HepG2 (cell line): ENCODE measurements around the gene MTFP1. TPM values are rescaled to one million over a fixed set of nuclear protein-coding genes. Genes with fewer than 3 reads are reported as not detected.

Experiments used
- ERF ChIP-seq: IDR thresholded peaks from 2 replicates; pipeline ENCODE4 v1.6.1; 2018; ENCODE audit warnings: missing biosample characterization, missing genetic modification reagents
- HIVEP1 ChIP-seq: sonication (generic); formaldehyde crosslinking; IDR thresholded peaks from 2 replicates; pipeline ENCODE4 v1.4.0; 2020; ENCODE audit warnings: mild to moderate bottlenecking, missing genetic modification reagents
- MZF1 ChIP-seq: sonication (generic); formaldehyde crosslinking; IDR thresholded peaks from 2 replicates; pipeline ENCODE4 v1.8.1; 2023; ENCODE audit warnings: mild to moderate bottlenecking, missing genetic modification reagents, borderline replicate concordance
- NFKB2 ChIP-seq: sonication (generic); formaldehyde crosslinking; IDR thresholded peaks from 2 replicates; pipeline ENCODE4 v1.4.0; 2020; ENCODE audit warnings: missing genetic modification reagents, borderline replicate concordance
- NR3C1 ChIP-seq: sonication (generic); formaldehyde crosslinking; IDR thresholded peaks from 2 replicates; pipeline ENCODE4 v1.4.0; 2020; ENCODE audit warnings: missing genetic modification reagents
- PAX8 ChIP-seq: sonication (generic); formaldehyde crosslinking; IDR thresholded peaks from 2 replicates; pipeline ENCODE4 v1.8.0; 2022; ENCODE audit warnings: mild to moderate bottlenecking, missing genetic modification reagents, borderline replicate concordance
- RAD51 ChIP-seq: fragments of 450-650 bp; IDR thresholded peaks from 2 replicates; pipeline ENCODE4 v1.6.1; 2016; ENCODE audit warnings: borderline replicate concordance
- RCOR2 ChIP-seq: IDR thresholded peaks from 2 replicates; pipeline ENCODE4 v1.6.1; 2016; ENCODE audit warnings: missing biosample characterization, missing genetic modification reagents
- SATB2 ChIP-seq: sonication (generic); formaldehyde crosslinking; IDR thresholded peaks from 2 replicates; pipeline ENCODE4 v1.5.0; 2020; ENCODE audit warnings: missing genetic modification reagents
- ZC3H13 ChIP-seq: sonication (generic); formaldehyde crosslinking; IDR thresholded peaks from 2 replicates; pipeline ENCODE4 v1.8.1; 2023; ENCODE audit warnings: mild to moderate bottlenecking, missing genetic modification reagents, moderate library complexity
- ZNF264 ChIP-seq: sonication (generic); formaldehyde crosslinking; IDR thresholded peaks from 2 replicates; pipeline ENCODE4 v1.4.0; 2020; ENCODE audit warnings: missing genetic modification reagents
- ZNF431 ChIP-seq: sonication (generic); formaldehyde crosslinking; IDR thresholded peaks from 2 replicates; pipeline ENCODE4 v1.9.0; 2022; ENCODE audit warnings: missing genetic modification reagents, low read depth, mild to moderate bottlenecking, borderline replicate concordance
- ZNF672 ChIP-seq: sonication (generic); formaldehyde crosslinking; IDR thresholded peaks from 2 replicates; pipeline ENCODE4 v1.8.1; 2022; ENCODE audit warnings: missing genetic modification reagents
- ZNF703 ChIP-seq: sonication (generic); formaldehyde crosslinking; IDR thresholded peaks from 2 replicates; pipeline ENCODE4 v1.5.1; 2020; ENCODE audit warnings: missing genetic modification reagents, mild to moderate bottlenecking, moderate library complexity, borderline replicate concordance
- ZNF772 ChIP-seq: sonication (generic); formaldehyde crosslinking; IDR thresholded peaks from 2 replicates; pipeline ENCODE4 v1.5.0; 2020; ENCODE audit warnings: mild to moderate bottlenecking, missing genetic modification reagents
- ZSCAN31 ChIP-seq: sonication (generic); formaldehyde crosslinking; IDR thresholded peaks from 2 replicates; pipeline ENCODE4 v1.5.0; 2020; ENCODE audit warnings: low read depth, mild to moderate bottlenecking, missing genetic modification reagents
- polyA plus RNA-seq, 8 experiments: library from polyadenylated mRNA; depleted of rRNA in 3 of 8; stranded (reverse) in 7 of 8; unstranded in 1 of 8; fragments of >200 nt; fragmentation: Illumina TruSeq in 4 of 8; extraction: Trizol in 4 of 8; gene quantifications; 2 replicates each; pipeline versions ENCODE4 v1.2.1 to v1.2.3, GENCODE V29; 2011 to 2016; ENCODE audit warnings: low read depth in 4 of 8, missing spikeins in 1 of 8, mixed read lengths in 1 of 8; ENCODE audit not compliant: insufficient read depth in 1 of 8
- total RNA-seq, 5 experiments: library from RNA; depleted of rRNA; stranded (reverse); fragments of >200 nt; fragmentation: Illumina TruSeq; extraction: Trizol; gene quantifications; 2 replicates each; pipeline ENCODE4 v1.2.3, GENCODE V29; 2016; ENCODE audit warnings: low read depth in 1 of 5
- TF ChIP-seq, protein P1 (sequence below): sonication (generic); formaldehyde crosslinking; IDR thresholded peaks from 2 replicates; pipeline ENCODE4 v1.8.0; 2022; ENCODE audit warnings: low read depth, missing genetic modification reagents
- TF ChIP-seq, protein P2 (sequence below): sonication (generic); formaldehyde crosslinking; IDR thresholded peaks from 2 replicates; pipeline ENCODE4 v1.9.0; 2021; ENCODE audit warnings: missing genetic modification reagents, mild to moderate bottlenecking, borderline replicate concordance
- TF ChIP-seq, protein P3 (sequence below): sonication (generic); formaldehyde crosslinking; IDR thresholded peaks from 2 replicates; pipeline ENCODE4 v1.4.0; 2020; ENCODE audit warnings: missing genetic modification reagents, mild to moderate bottlenecking, borderline replicate concordance
- TF ChIP-seq, protein P4 (sequence below): sonication (generic); formaldehyde crosslinking; IDR thresholded peaks from 2 replicates; pipeline ENCODE4 v1.5.0; 2020; ENCODE audit warnings: mild to moderate bottlenecking, missing genetic modification reagents
- TF ChIP-seq, protein P5 (sequence below): IDR thresholded peaks from 2 replicates; pipeline ENCODE4 v1.6.1; 2016; ENCODE audit warnings: missing compliant biosample characterization, missing genetic modification reagents, borderline replicate concordance

MTFP1 gene
- total and polyA plus RNA-seq, 2 of the 13 experiments (the other 11 are each of a cell fraction or from before 2014, with no cell fraction given): 29.5 to 45.6 TPM

DNA sequence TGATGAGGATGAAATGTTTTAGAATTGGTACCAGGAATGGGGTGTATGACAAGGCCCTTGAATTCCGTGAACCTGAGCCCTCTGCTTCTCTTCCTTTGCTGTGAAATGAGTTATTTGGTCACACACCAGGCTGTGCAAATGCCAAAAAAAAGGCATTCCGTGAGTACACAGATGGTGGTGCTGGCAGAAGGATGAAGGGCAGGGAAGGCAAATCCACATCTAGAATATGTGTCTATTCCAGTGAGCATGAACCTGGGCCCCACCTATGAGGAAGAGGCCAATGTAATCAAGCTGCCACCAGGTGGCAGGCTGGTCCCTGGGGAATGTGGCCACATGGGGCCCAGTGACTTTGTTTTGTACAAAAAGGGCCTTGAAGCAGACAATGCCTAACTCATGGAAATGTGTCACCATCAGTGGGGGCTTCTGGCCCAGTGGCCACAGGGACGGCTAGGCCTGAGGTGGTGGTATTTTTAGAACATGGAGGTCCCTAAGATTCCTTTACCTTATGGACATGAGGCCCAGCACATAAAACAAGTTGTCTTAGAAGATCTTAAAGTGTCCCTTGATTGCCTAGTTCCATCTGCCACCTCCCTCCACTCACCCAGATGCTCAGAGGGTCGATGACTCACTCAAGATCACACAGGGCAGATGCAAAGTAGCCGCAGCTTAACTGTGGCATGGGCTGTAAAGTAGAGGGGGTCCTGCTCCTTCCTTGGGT, 34.4 kb upstream of the MTFP1 start (continued):
- TF ChIP-seq ZC3H13 (no peak), ZNF772 (CRISPR knock-in tag) (0 out of 2 replicates have a peak, but pooled peaks have one; percentile 24), NFKB2 (CRISPR knock-in tag) (no peak), NR3C1 (CRISPR knock-in tag) (no peak), MZF1 (CRISPR knock-in tag) (no peak), HIVEP1 (no peak), SATB2 (CRISPR knock-in tag) (no peak), ZNF703 (CRISPR knock-in tag) (no peak), PAX8 (CRISPR knock-in tag) (no peak), ZSCAN31 (CRISPR knock-in tag) (no peak; the same call in 1 of the 2 replicates), RCOR2 (CRISPR knock-in tag) (peak; percentile 63; the same call in 1 of the 2 replicates), ERF (CRISPR knock-in tag) (0 out of 2 replicates have a peak, but pooled peaks have one; percentile 52), ZNF264 (CRISPR knock-in tag) (no peak), RAD51 (no peak), ZNF672 (CRISPR knock-in tag) (no peak), ZNF431 (no peak)
- TF ChIP-seq, protein P1, sequence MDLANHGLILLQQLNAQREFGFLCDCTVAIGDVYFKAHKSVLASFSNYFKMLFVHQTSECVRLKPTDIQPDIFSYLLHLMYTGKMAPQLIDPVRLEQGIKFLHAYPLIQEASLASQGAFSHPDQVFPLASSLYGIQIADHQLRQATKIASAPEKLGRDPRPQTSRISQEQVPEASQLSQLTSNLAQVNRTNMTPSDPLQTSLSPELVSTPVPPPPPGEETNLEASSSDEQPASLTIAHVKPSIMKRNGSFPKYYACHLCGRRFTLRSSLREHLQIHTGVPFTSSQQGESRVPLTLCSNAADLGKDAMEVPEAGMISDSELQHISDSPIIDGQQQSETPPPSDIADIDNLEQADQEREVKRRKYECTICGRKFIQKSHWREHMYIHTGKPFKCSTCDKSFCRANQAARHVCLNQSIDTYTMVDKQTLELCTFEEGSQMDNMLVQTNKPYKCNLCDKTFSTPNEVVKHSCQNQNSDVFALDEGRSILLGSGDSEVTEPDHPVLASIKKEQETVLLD: no peak
- TF ChIP-seq, protein P2, sequence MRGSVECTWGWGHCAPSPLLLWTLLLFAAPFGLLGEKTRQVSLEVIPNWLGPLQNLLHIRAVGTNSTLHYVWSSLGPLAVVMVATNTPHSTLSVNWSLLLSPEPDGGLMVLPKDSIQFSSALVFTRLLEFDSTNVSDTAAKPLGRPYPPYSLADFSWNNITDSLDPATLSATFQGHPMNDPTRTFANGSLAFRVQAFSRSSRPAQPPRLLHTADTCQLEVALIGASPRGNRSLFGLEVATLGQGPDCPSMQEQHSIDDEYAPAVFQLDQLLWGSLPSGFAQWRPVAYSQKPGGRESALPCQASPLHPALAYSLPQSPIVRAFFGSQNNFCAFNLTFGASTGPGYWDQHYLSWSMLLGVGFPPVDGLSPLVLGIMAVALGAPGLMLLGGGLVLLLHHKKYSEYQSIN (CRISPR knock-in tag): no peak
- TF ChIP-seq, protein P3, sequence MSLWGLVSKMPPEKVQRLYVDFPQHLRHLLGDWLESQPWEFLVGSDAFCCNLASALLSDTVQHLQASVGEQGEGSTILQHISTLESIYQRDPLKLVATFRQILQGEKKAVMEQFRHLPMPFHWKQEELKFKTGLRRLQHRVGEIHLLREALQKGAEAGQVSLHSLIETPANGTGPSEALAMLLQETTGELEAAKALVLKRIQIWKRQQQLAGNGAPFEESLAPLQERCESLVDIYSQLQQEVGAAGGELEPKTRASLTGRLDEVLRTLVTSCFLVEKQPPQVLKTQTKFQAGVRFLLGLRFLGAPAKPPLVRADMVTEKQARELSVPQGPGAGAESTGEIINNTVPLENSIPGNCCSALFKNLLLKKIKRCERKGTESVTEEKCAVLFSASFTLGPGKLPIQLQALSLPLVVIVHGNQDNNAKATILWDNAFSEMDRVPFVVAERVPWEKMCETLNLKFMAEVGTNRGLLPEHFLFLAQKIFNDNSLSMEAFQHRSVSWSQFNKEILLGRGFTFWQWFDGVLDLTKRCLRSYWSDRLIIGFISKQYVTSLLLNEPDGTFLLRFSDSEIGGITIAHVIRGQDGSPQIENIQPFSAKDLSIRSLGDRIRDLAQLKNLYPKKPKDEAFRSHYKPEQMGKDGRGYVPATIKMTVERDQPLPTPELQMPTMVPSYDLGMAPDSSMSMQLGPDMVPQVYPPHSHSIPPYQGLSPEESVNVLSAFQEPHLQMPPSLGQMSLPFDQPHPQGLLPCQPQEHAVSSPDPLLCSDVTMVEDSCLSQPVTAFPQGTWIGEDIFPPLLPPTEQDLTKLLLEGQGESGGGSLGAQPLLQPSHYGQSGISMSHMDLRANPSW (CRISPR knock-in tag): no peak
- TF ChIP-seq, protein P4, sequence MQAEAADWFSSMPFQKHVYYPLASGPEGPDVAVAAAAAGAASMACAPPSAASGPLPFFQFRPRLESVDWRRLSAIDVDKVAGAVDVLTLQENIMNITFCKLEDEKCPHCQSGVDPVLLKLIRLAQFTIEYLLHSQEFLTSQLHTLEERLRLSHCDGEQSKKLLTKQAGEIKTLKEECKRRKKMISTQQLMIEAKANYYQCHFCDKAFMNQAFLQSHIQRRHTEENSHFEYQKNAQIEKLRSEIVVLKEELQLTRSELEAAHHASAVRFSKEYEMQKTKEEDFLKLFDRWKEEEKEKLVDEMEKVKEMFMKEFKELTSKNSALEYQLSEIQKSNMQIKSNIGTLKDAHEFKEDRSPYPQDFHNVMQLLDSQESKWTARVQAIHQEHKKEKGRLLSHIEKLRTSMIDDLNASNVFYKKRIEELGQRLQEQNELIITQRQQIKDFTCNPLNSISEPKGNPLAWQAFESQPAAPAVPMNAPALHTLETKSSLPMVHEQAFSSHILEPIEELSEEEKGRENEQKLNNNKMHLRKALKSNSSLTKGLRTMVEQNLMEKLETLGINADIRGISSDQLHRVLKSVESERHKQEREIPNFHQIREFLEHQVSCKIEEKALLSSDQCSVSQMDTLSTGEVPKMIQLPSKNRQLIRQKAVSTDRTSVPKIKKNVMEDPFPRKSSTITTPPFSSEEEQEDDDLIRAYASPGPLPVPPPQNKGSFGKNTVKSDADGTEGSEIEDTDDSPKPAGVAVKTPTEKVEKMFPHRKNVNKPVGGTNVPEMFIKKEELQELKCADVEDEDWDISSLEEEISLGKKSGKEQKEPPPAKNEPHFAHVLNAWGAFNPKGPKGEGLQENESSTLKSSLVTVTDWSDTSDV: no peak
- TF ChIP-seq, protein P5, sequence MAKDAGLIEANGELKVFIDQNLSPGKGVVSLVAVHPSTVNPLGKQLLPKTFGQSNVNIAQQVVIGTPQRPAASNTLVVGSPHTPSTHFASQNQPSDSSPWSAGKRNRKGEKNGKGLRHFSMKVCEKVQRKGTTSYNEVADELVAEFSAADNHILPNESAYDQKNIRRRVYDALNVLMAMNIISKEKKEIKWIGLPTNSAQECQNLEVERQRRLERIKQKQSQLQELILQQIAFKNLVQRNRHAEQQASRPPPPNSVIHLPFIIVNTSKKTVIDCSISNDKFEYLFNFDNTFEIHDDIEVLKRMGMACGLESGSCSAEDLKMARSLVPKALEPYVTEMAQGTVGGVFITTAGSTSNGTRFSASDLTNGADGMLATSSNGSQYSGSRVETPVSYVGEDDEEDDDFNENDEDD: 0 out of 2 replicates have a peak, but pooled peaks have one; percentile 21
